Loucy (cell line): ENCODE data around the gene TRIM29.
"Not testable (repeated sequence)": the region's sequence is repeated elsewhere in the genome, so short reads cannot be mapped to it uniquely, and the experiment has no call there.

Experiments
- H2AFZ ChIP-seq: fragments of 200-600 bp; sonication (generic); 2 replicates; pipeline ENCODE4 v1.6.0; 2016; ENCODE audit warnings: antibody characterized with exemption, mild to moderate bottlenecking, low read length, moderate library complexity
- H3F3A ChIP-seq: fragments of 200-600 bp; 2 replicates; pipeline ENCODE4 v1.6.0; 2016; ENCODE audit warnings: antibody characterized with exemption, low read depth, mild to moderate bottlenecking
- H3K27me3 ChIP-seq: fragments of 200-600 bp; sonication (generic); 2 replicates; pipeline ENCODE4 v1.6.1; 2014; ENCODE audit warnings: low read length, mild to moderate bottlenecking; ENCODE audit not compliant: insufficient read depth, poor library complexity, severe bottlenecking
- H3K36me3 ChIP-seq: fragments of 200-600 bp; sonication (generic); 2 replicates; pipeline ENCODE4 v1.6.1; 2016; ENCODE audit warnings: low read length; ENCODE audit not compliant: insufficient read depth
- H3K4me1 ChIP-seq: fragments of 200-600 bp; sonication (generic); 2 replicates; pipeline ENCODE4 v1.5.1; 2014; ENCODE audit warnings: low read length, mild to moderate bottlenecking; ENCODE audit not compliant: insufficient read depth, poor library complexity, severe bottlenecking
- H3K4me2 ChIP-seq: fragments of 200-600 bp; sonication (generic); 2 replicates; pipeline ENCODE4 v1.6.0; 2014; ENCODE audit warnings: antibody characterized with exemption, low read length, low read depth, mild to moderate bottlenecking; ENCODE audit not compliant: poor library complexity, severe bottlenecking
- H3K4me3 ChIP-seq: fragments of 200-600 bp; sonication (generic); 2 replicates; pipeline ENCODE4 v1.5.1; 2014; ENCODE audit warnings: low read length, mild to moderate bottlenecking, mixed read lengths; ENCODE audit not compliant: poor library complexity, severe bottlenecking
- H3K79me2 ChIP-seq: fragments of 200-600 bp; sonication (generic); 2 replicates; pipeline ENCODE4 v1.6.1; 2014; ENCODE audit warnings: low read length; ENCODE audit not compliant: insufficient read depth
- H3K9ac ChIP-seq: fragments of 200-600 bp; sonication (generic); 2 replicates; pipeline ENCODE4 v1.6.0; 2014; ENCODE audit warnings: mild to moderate bottlenecking, low read depth, low read length, moderate library complexity; ENCODE audit not compliant: poor library complexity, severe bottlenecking
- H3K9me2 ChIP-seq: fragments of 200-600 bp; sonication (generic); replicated peaks from 2 replicates; pipeline ENCODE4 v1.6.1; 2016; ENCODE audit warnings: low read depth, low read length, mixed read lengths
- H3K9me3 ChIP-seq: fragments of 200-600 bp; sonication (generic); 2 replicates; pipeline ENCODE4 v1.6.1; 2014; ENCODE audit warnings: mild to moderate bottlenecking, antibody characterized with exemption, low read length, low read depth; ENCODE audit not compliant: insufficient read depth
- H4K20me1 ChIP-seq: fragments of 200-600 bp; sonication (generic); 2 replicates; pipeline ENCODE4 v1.6.0; 2014; ENCODE audit warnings: antibody characterized with exemption, low read length, mild to moderate bottlenecking; ENCODE audit not compliant: insufficient read depth, poor library complexity, severe bottlenecking
- CTCF ChIP-seq: fragments of 200-600 bp; sonication (generic); conservative IDR thresholded peaks from 2 replicates; pipeline ENCODE4 v1.5.1; 2014; ENCODE audit warnings: mild to moderate bottlenecking, antibody characterized with exemption, low read length
- EZH2phosphoT487 ChIP-seq: fragments of 200-600 bp; IDR thresholded peaks from 2 replicates; pipeline ENCODE4 v1.6.1; 2018; ENCODE audit warnings: antibody characterized with exemption, mild to moderate bottlenecking, moderate library complexity, borderline replicate concordance

Gene TRIM29

GRCh38 chr11:120181376-120181975 is 43.6 kb upstream of the TRIM29 start:
- Histone ChIP-seq H3K4me2 (no peak overlapping the region), H3K9me2 (no peaks in the 10 kb centered on the region), H3K79me2 (no peaks in the 10 kb centered on the region), H3K9me3 (no peaks in the 10 kb centered on the region), H3F3A (no peaks in the 10 kb centered on the region), H3K27me3 (no peaks in the 10 kb centered on the region), H3K4me1 (no peaks in the 10 kb centered on the region), H3K36me3 (no peaks in the 10 kb centered on the region), H3K4me3 (no peak overlapping the region), H4K20me1 (no peaks in the 10 kb centered on the region), H2AFZ (no peak overlapping the region), H3K9ac (no peak overlapping the region)
- TF ChIP-seq EZH2phosphoT487: no peak
- no peak for TF ChIP-seq CTCF

- H3K9me3 ChIP-seq: no peaks in the 10 kb centered on the region
- H3K36me3 ChIP-seq: no peaks in the 10 kb centered on the region
Measured at GRCh38 chr11:120180551-120181232, 42.8 kb upstream of the TRIM29 start.

GRCh38 chr11:120180063-120180462 is 42.1 kb upstream of the TRIM29 start:
- not testable (repeated sequence) for H3K27me3 ChIP-seq, H3F3A ChIP-seq, H2AFZ ChIP-seq, H3K9me2 ChIP-seq, H3K9me3 ChIP-seq, H3K9ac ChIP-seq, H3K36me3 ChIP-seq, H3K4me2 ChIP-seq, H3K4me1 ChIP-seq, H4K20me1 ChIP-seq, H3K79me2 ChIP-seq, H3K4me3 ChIP-seq

More at GRCh38 chr11:120180551-120181232, 42.8 kb upstream of the TRIM29 start:
- Histone ChIP-seq H3K79me2 (no peaks in the 10 kb centered on the region), H3K4me1 (no peaks in the 10 kb centered on the region), H3K27me3 (no peaks in the 10 kb centered on the region), H3F3A (no peaks in the 10 kb centered on the region), H3K4me3 (no peak overlapping the region), H3K9ac (no peak overlapping the region), H2AFZ (no peak overlapping the region), H4K20me1 (no peaks in the 10 kb centered on the region), H3K4me2 (no peak overlapping the region), H3K9me2 (no peaks in the 10 kb centered on the region)
- no peak; the same call in 1 of the 2 replicates for TF ChIP-seq CTCF
- no peak for TF ChIP-seq EZH2phosphoT487
